ENCODE measurements around the gene KYNU. TPM values are rescaled to one million over a fixed set of nuclear protein-coding genes. Genes with fewer than 3 reads are reported as not detected.

The KYNU gene
- total RNA-seq, result 1.3 and 2.0 TPM in 2 replicates

DNA sequence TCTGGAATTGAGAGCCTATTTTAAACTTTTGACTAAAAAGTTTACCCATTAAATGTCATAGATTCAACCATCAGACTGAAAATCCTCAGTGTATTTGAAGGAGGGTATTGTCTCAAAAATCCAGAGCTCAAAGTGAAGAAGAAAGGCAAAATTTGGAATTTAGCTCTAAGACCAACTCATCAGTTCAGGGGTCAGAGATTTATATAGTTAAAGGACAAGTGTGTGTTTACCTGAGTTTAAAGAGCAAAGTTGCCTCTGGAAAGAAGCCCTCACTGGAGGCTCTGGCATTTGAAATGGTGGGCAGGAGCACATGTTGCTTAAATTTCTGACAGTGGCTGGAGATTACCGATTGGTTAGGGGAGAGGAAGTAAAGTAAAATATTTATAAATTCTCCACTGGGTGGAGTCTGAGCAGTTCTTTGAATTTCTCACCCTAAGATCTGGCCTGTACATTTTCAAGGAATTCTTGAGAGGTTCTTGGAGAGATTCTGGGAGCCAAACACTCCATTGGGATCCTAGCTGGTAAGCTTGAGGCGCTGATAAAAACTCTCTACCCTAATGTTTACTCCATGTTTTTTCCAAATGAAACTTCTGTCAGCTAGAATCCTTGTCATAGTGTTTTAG lies at the start of gene KYNU:
TSS of gene KYNU (plus strand) at position 449 of the 623 bp plus-strand sequence. CDS start 7,704 bp downstream, outside the sequence.
- peak; percentile 25 for TF ChIP-seq CTCF (conservative IDR thresholded peaks at IDR 0.05; ENCODE audit: low read depth, low read length)
- no peak for DNase-seq (ENCODE audit: low read depth)
- peak within 1 kb of the TSS; percentile 44 for H3K4me3 ChIP-seq (ENCODE audit: low read depth, low read length)

DNA sequence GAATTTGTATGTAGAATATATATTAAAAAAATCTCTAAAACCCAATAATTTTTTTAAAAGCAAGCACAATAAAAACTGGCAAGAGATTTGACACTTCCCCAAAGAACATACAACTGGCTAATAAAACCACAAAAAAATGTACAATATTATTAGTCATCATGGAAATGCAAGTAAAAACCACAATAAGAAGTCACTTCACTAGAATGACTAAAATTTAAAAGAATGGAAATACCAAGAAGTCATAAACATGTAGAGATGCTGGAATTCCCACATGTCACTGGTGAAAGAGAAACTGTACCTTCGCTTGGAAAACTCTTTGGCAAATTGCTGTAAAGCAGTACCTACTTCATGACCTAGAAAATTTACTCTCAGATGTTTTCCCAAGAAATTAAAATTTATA lies 43.4 kb upstream of the KYNU start:
- no peak for DNase-seq (ENCODE audit: low read depth)
- H3K4me3 ChIP-seq (ENCODE audit: low read depth, low read length), result no peak overlapping the region
- no peak for TF ChIP-seq CTCF (conservative IDR thresholded peaks at IDR 0.05; ENCODE audit: low read depth, low read length)

GRCh38 chr2:142840436-142840835 lies 37.0 kb upstream of the KYNU start:
- no peak for TF ChIP-seq CTCF (conservative IDR thresholded peaks at IDR 0.05; ENCODE audit: low read depth, low read length)
- H3K4me3 ChIP-seq (ENCODE audit: low read depth, low read length), result no peak overlapping the region
- DNase-seq (ENCODE audit: low read depth), result no peak

DNA sequence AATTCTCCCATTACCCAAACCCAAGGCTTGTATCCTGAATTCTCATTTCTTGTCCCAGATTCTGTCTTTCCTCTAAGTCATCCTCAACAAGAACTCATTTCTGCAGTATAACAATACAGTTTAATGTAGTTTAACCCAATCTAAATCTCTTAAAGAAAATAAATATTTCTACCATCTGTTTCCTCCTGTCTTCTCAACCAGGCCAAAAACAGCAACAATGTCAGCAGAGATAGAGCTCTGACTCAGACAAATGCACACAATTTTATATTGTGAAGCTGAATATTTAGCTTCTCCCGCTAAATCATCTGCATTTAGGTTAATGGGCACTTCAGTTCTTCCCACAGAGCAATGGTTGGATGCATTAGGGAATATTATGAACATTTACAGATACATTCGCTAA lies 35.7 kb upstream of the KYNU start:
- TF ChIP-seq CTCF (conservative IDR thresholded peaks at IDR 0.05; ENCODE audit: low read depth, low read length), result no peak
- no peak for DNase-seq (ENCODE audit: low read depth)
- no peak overlapping the region for H3K4me3 ChIP-seq (ENCODE audit: low read depth, low read length)

DNA sequence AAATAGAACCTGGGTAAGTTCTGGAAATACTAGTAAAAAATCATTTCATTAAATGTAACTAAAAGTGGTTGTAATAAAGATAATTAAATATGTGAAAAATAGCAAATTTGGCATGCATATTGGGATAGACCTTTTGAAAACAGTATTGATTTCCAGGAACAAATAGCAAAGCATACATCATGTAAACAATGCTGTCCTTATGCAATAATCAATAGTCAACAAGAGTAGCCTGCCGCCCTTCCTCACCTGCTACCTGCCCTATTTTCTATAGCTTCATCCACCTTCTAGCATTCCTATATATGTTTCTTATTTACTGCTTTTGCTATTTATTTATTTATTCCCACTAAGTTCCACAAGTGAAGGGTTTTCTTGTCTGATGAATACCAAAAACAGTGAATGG lies 35.1 kb upstream of the KYNU start:
- DNase-seq (ENCODE audit: low read depth), result no peak
- no peak overlapping the region for H3K4me3 ChIP-seq (ENCODE audit: low read depth, low read length)
- no peak for TF ChIP-seq CTCF (conservative IDR thresholded peaks at IDR 0.05; ENCODE audit: low read depth, low read length)

GRCh38 chr2:142843731-142844130 lies 33.7 kb upstream of the KYNU start:
- TF ChIP-seq CTCF (conservative IDR thresholded peaks at IDR 0.05; ENCODE audit: low read depth, low read length), result no peak
- H3K4me3 ChIP-seq (ENCODE audit: low read depth, low read length), result no peak overlapping the region
- no peak for DNase-seq (ENCODE audit: low read depth)

- no peak for DNase-seq (ENCODE audit: low read depth)
- no peak for TF ChIP-seq CTCF (conservative IDR thresholded peaks at IDR 0.05; ENCODE audit: low read depth, low read length)
- no peak overlapping the region for H3K4me3 ChIP-seq (ENCODE audit: low read depth, low read length)
Observed at GRCh38 chr2:142848023-142848606, 29.3 kb upstream of the KYNU start.

All from epithelial cell of proximal tubule (primary cell).